ENCODE measurements around the gene AKT2.

DNA sequence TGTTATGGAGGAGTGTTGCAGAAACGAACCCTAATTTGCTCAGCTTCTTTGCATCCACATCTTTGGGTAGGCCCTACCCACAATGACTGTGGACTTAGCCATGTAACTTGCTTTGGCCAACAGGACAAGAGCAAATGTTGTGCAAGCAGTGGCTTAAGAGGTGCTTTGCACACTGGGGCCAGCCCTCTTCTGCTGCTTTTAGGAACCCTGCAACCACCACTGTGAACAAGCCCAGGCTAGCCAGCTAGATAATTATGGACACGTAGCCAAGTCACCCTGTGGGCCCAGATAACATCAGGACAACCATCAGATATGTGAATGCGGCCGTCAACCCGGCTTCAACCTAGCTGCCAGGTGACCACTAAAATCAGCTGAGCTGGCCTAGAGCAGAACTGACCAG, 45.9 kb upstream of the AKT2 start:
- TF ChIP-seq, protein P1, sequence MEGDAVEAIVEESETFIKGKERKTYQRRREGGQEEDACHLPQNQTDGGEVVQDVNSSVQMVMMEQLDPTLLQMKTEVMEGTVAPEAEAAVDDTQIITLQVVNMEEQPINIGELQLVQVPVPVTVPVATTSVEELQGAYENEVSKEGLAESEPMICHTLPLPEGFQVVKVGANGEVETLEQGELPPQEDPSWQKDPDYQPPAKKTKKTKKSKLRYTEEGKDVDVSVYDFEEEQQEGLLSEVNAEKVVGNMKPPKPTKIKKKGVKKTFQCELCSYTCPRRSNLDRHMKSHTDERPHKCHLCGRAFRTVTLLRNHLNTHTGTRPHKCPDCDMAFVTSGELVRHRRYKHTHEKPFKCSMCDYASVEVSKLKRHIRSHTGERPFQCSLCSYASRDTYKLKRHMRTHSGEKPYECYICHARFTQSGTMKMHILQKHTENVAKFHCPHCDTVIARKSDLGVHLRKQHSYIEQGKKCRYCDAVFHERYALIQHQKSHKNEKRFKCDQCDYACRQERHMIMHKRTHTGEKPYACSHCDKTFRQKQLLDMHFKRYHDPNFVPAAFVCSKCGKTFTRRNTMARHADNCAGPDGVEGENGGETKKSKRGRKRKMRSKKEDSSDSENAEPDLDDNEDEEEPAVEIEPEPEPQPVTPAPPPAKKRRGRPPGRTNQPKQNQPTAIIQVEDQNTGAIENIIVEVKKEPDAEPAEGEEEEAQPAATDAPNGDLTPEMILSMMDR (IDR thresholded peaks at IDR 0.05; ENCODE audit: low read length) = no peak
- TF ChIP-seq EZH2 (optimal IDR thresholded peaks at IDR 0.05; ENCODE audit: low read depth, low read length) = no peak

Measured in MM.1S (cell line).